H1 (cell line): ENCODE measurements around the gene CCDC102A. TPM values are rescaled to one million over a fixed set of nuclear protein-coding genes. Genes with fewer than 3 reads are reported as not detected.
A peak's percentile ranks its signal among the peaks of the same experiment; 100 is the strongest.

ENCODE experiments used
- CTCF ChIA-PET: fragments of 300-600 bp; sonication (Branson Sonifier 250); formaldehyde crosslinking; loops from one replicate; lab custom pipeline; 2021; ENCODE audit not compliant: partially characterized antibody; lab: Charles Lee
- POLR2A ChIA-PET: fragments of 300-600 bp; sonication (Branson Sonifier 250); formaldehyde crosslinking; loops from one replicate; lab custom pipeline; 2021; ENCODE audit warnings: inconsistent platforms; ENCODE audit not compliant: partially characterized antibody; lab: Charles Lee
- DNase-seq, 2 experiments: peaks; one replicate each; pipeline versions ENCODE4 v3.0.0 to v3.0.0-alpha.2; 2010 to 2022; ENCODE audit warnings: low spot score in 2 of 2, low read depth in 1 of 2, mixed read lengths in 1 of 2
- FAIRE-seq: peaks from 2 replicates; lab custom pipeline; 2011; peaks lifted over from hg19 to GRCh38; lab: Jason Lieb, UNC
- H2AFZ ChIP-seq: 2 replicates; pipeline ENCODE4 v1.8.1; 2012; ENCODE audit warnings: low read length, inconsistent platforms
- H2AK5ac ChIP-seq: 2 replicates; pipeline ENCODE4 v1.6.1; 2013; ENCODE audit warnings: low read depth, low read length
- H2BK120ac ChIP-seq: replicated peaks from 2 replicates; pipeline ENCODE3; 2013; ENCODE audit warnings: low read depth, low read length, inconsistent platforms
- H2BK12ac ChIP-seq: 2 replicates; pipeline ENCODE4 v1.6.1; 2013; ENCODE audit warnings: low read depth, low read length
- H2BK15ac ChIP-seq: 2 replicates; pipeline ENCODE4 v1.6.1; 2013; ENCODE audit warnings: low read length
- H2BK20ac ChIP-seq: 2 replicates; pipeline ENCODE4 v1.6.1; 2013; ENCODE audit warnings: low read length
- H2BK5ac ChIP-seq: 2 replicates; pipeline ENCODE4 v1.6.1; 2013; ENCODE audit warnings: low read depth, low read length
- H3K14ac ChIP-seq: 2 replicates; pipeline ENCODE4 v1.6.1; 2013; ENCODE audit warnings: inconsistent platforms; ENCODE audit not compliant: insufficient read length
- H3K18ac ChIP-seq: 2 replicates; pipeline ENCODE4 v1.6.1; 2013; ENCODE audit warnings: low read length; ENCODE audit errors: extremely low read depth
- H3K23ac ChIP-seq: 2 replicates; pipeline ENCODE4 v1.6.1; 2013; ENCODE audit warnings: inconsistent platforms; ENCODE audit not compliant: insufficient read length
- H3K23me2 ChIP-seq: 2 replicates; pipeline ENCODE4 v1.6.1; 2013; ENCODE audit warnings: low read depth, low read length
- H3K27ac ChIP-seq: 2 replicates; pipeline ENCODE4 v1.6.1; 2011; ENCODE audit warnings: low read depth, low read length, inconsistent platforms
- H3K27me3 ChIP-seq, 4 experiments: replicated peaks in 1 of 4; 1 replicate in 1 of 4; 2 replicates in 3 of 4; pipeline versions ENCODE4 v1.6.1 to v1.8.1; 2011 to 2013; ENCODE audit warnings: low read length in 3 of 4, mild to moderate bottlenecking in 3 of 4, inconsistent platforms in 2 of 4, mixed read lengths in 2 of 4, moderate library complexity in 1 of 4; ENCODE audit not compliant: control insufficient read depth in 3 of 4, insufficient read depth in 3 of 4; ENCODE audit errors: extremely low read depth in 1 of 4
- H3K36me3 ChIP-seq, 4 experiments: 2 replicates each; pipeline versions ENCODE4 v1.6.1 to v1.8.1; 2011 to 2013; ENCODE audit warnings: mild to moderate bottlenecking in 4 of 4, low read length in 3 of 4, moderate library complexity in 2 of 4, control low read depth in 1 of 4, inconsistent platforms in 1 of 4; ENCODE audit not compliant: insufficient read depth in 4 of 4, control insufficient read depth in 2 of 4
- H3K4ac ChIP-seq: replicated peaks from 2 replicates; pipeline ENCODE3; 2013; ENCODE audit warnings: low read length, low read depth, mixed read lengths, inconsistent platforms; ENCODE audit not compliant: insufficient read length
- H3K4me1 ChIP-seq, 4 experiments: replicated peaks in 1 of 4; 1 replicate in 1 of 4; 2 replicates in 3 of 4; pipeline versions ENCODE4 v1.6.1 to v1.8.1; 2011 to 2013; ENCODE audit warnings: low read length in 3 of 4, inconsistent platforms in 2 of 4, mixed read lengths in 1 of 4; ENCODE audit not compliant: insufficient read depth in 4 of 4, control insufficient read depth in 3 of 4
- H3K4me2 ChIP-seq, 2 experiments: 2 replicates each; pipeline versions ENCODE4 v1.6.1 to v1.8.1; 2011 to 2013; ENCODE audit warnings: low read depth in 2 of 2, low read length in 2 of 2, control low read depth in 1 of 2, inconsistent platforms in 1 of 2, mild to moderate bottlenecking in 1 of 2; ENCODE audit not compliant: insufficient read depth in 1 of 2
- H3K4me3 ChIP-seq, 4 experiments: fragments of 200-600, 300-600 bp in 1 of 4; sonication (generic), shearing (Covaris generic), sonication (Bioruptor Twin) in 1 of 4; 2 replicates each; pipeline versions ENCODE4 v1.5.1 to v1.8.1; 2011 to 2016; ENCODE audit warnings: low read length in 4 of 4, low read depth in 3 of 4, control low read depth in 2 of 4, inconsistent platforms in 2 of 4, mild to moderate bottlenecking in 2 of 4, mixed read lengths in 1 of 4, moderate library complexity in 1 of 4; ENCODE audit not compliant: insufficient read depth in 2 of 4; ENCODE audit errors: extremely low read depth in 1 of 4
- H3K56ac ChIP-seq: replicated peaks from 2 replicates; pipeline ENCODE3; 2013; ENCODE audit warnings: low read depth, mild to moderate bottlenecking, mixed read lengths, low read length, inconsistent platforms; ENCODE audit not compliant: insufficient read length
- H3K79me1 ChIP-seq: 2 replicates; pipeline ENCODE4 v1.6.1; 2013; ENCODE audit warnings: low read depth, low read length, control low read depth
- H3K79me2 ChIP-seq, 2 experiments: 2 replicates each; pipeline versions ENCODE4 v1.6.1 to v1.8.1; 2012 to 2013; ENCODE audit warnings: low read length in 2 of 2, mild to moderate bottlenecking in 2 of 2, inconsistent platforms in 1 of 2; ENCODE audit not compliant: insufficient read depth in 2 of 2, control insufficient read depth in 1 of 2
- H3K9ac ChIP-seq, 4 experiments: replicated peaks in 1 of 4; 1 replicate in 1 of 4; 2 replicates in 3 of 4; pipeline versions ENCODE4 v1.6.1 to v1.8.1; 2011 to 2013; ENCODE audit warnings: low read depth in 3 of 4, low read length in 3 of 4, control low read depth in 2 of 4, mild to moderate bottlenecking in 2 of 4, moderate library complexity in 2 of 4, inconsistent platforms in 1 of 4; ENCODE audit errors: extremely low read depth in 1 of 4
- H3K9me3 ChIP-seq, 2 experiments: 2 replicates each; pipeline versions ENCODE4 v1.6.1 to v1.8.1; 2012 to 2013; ENCODE audit warnings: mild to moderate bottlenecking in 2 of 2, moderate library complexity in 2 of 2, control low read depth in 1 of 2, inconsistent platforms in 1 of 2, low read depth in 1 of 2, low read length in 1 of 2, mixed read lengths in 1 of 2; ENCODE audit not compliant: insufficient read depth in 2 of 2
- H4K20me1 ChIP-seq, 2 experiments: replicated peaks in 1 of 2; 2 replicates each; pipeline versions ENCODE3 to v1.8.1; 2011 to 2013; ENCODE audit warnings: inconsistent platforms in 2 of 2, low read length in 2 of 2, mild to moderate bottlenecking in 1 of 2; ENCODE audit not compliant: insufficient read depth in 2 of 2, control insufficient read depth in 1 of 2
- H4K5ac ChIP-seq: 2 replicates; pipeline ENCODE4 v1.6.1; 2013; ENCODE audit warnings: low read length, low read depth, mixed read lengths, inconsistent platforms; ENCODE audit not compliant: insufficient read length
- H4K8ac ChIP-seq: 2 replicates; pipeline ENCODE4 v1.8.0; 2013; ENCODE audit warnings: mild to moderate bottlenecking, moderate library complexity, low read length, inconsistent platforms; ENCODE audit not compliant: insufficient read depth; ENCODE audit errors: extremely low read depth
- H4K91ac ChIP-seq: replicated peaks from 2 replicates; pipeline ENCODE3; 2013; ENCODE audit warnings: low read length, mixed read lengths, inconsistent platforms; ENCODE audit not compliant: insufficient read length
- CBX5 ChIP-seq: fragments of 300-800, 300-1000 bp; sonication (generic); IDR thresholded peaks from 2 replicates; pipeline ENCODE4 v1.7.1; 2016; ENCODE audit warnings: antibody characterized with exemption, low read length, low read depth
- CHD1 ChIP-seq: IDR thresholded peaks from 2 replicates; pipeline ENCODE4 v1.6.1; 2012; ENCODE audit warnings: low read depth, low read length, improper control_type of control experiment
- EGR1 ChIP-seq: IDR thresholded peaks from 2 replicates; pipeline ENCODE4 v1.6.1; 2011; ENCODE audit warnings: low read depth, low read length, borderline replicate concordance
- POLR2AphosphoS5 ChIP-seq: IDR thresholded peaks from 2 replicates; pipeline ENCODE4 v1.6.1; 2011; ENCODE audit warnings: low read depth, low read length
- POU5F1 ChIP-seq: IDR thresholded peaks from 2 replicates; pipeline ENCODE4 v1.6.1; 2011; ENCODE audit warnings: low read depth, mild to moderate bottlenecking, low read length, moderate library complexity
- SUZ12 ChIP-seq: fragments of 200-600 bp; sonication (generic); IDR thresholded peaks from 2 replicates; pipeline ENCODE4 v1.6.1; 2012; ENCODE audit warnings: mild to moderate bottlenecking, inconsistent platforms, low read length, moderate library complexity, mixed read lengths
- TAF1 ChIP-seq: IDR thresholded peaks from 2 replicates; pipeline ENCODE4 v1.6.1; 2011; ENCODE audit warnings: mild to moderate bottlenecking, low read depth, low read length
- YY1 ChIP-seq: IDR thresholded peaks from 2 replicates; pipeline ENCODE4 v1.6.1; 2011; ENCODE audit warnings: low read depth, mild to moderate bottlenecking, low read length
- WGBS, 2 experiments: shearing (Covaris generic) in 1 of 2; methylation state at CpG; one replicate each; pipeline versions ENCODE4 v1.1.6 to v1.1.7; 2013 to 2015; ENCODE audit warnings: low lambda C conversion rate in 2 of 2, mixed read lengths in 2 of 2, inconsistent platforms in 1 of 2, low coverage in 1 of 2, missing lambda C conversion rate in 1 of 2; ENCODE audit not compliant: insufficient replicate concordance in 2 of 2, insufficient coverage in 1 of 2, insufficient read length in 1 of 2; ENCODE audit errors: extremely low coverage in 1 of 2, missing lambda C conversion rate in 1 of 2; 5-methylcytosine and 5-hydroxymethylcytosine counted together
- long read RNA-seq, 2 experiments: library from RNA in 1 of 2; library from capped mRNA in 1 of 2; stranded (forward); transcript quantifications; one replicate each; pipeline ENCODE4 v2.0.0, GENCODE V29; 2021; ENCODE audit warnings: inconsistent platforms in 1 of 2
- polyA minus RNA-seq, 3 experiments: library from RNA; depleted of rRNA, polyadenylated mRNA; stranded (reverse); fragments of >200 nt; gene quantifications; 1 replicate in 2 of 3; 2 replicates in 1 of 3; pipeline ENCODE4 v1.2.3, GENCODE V29; 2011
- polyA plus RNA-seq, 7 experiments: library from polyadenylated mRNA; depleted of rRNA in 3 of 7; stranded (reverse) in 5 of 7; unstranded in 2 of 7; fragments of >200 nt in 5 of 7; fragments of 200-250 nt in 2 of 7; gene quantifications; 1 replicate in 5 of 7; 2 replicates in 1 of 7; 4 replicates in 1 of 7; pipeline versions ENCODE4 v1.2.1 to v1.2.3, GENCODE V29; 2011 to 2013; ENCODE audit warnings: missing spikeins in 2 of 7, mixed read lengths in 2 of 7
- total RNA-seq: library from RNA; stranded (reverse); fragmentation: NEBNext Ultra II Directional; extraction: Animal tissue kit (Norgen Biotek cat#: 25700); gene quantifications from 2 replicates; pipeline ENCODE4 v1.2.1, GENCODE V29; 2021

CCDC102A gene
- total RNA-seq: 3.5 and 4.0 TPM in 2 replicates
- polyA plus RNA-seq (2011; rRNA removed): 7.5 and 10.5 TPM in 2 replicates
- polyA plus RNA-seq (2011; cell fraction: cytosol; rRNA removed): 7.6 TPM
- 9.3 TPM for polyA plus RNA-seq (2011; cell fraction: nucleus; rRNA removed)
- 2.3 to 5.0 TPM (median 4.0 TPM) in 4 replicates for polyA plus RNA-seq (2012, experiment 1 of 2)
- polyA plus RNA-seq (2012, experiment 2 of 2): 4.5 TPM
- 1.3 TPM for polyA plus RNA-seq (2013, experiment 1 of 2)
- polyA plus RNA-seq (2013, experiment 2 of 2): 1.3 TPM
- polyA minus RNA-seq (2011; rRNA and poly(A)+ RNA removed): 1.7 and 1.9 TPM in 2 replicates
- 2.7 TPM for polyA minus RNA-seq (2011; cell fraction: cytosol; rRNA and poly(A)+ RNA removed)
- 2.6 TPM for polyA minus RNA-seq (2011; cell fraction: nucleus; rRNA and poly(A)+ RNA removed)
- long read RNA-seq, experiment 1, partial matches to known transcripts: 1 of 2 reads
- long read RNA-seq, experiment 1, other reads (novel, unspliced or antisense): 0 of 2 reads
- long read RNA-seq, experiment 2: 0 reads

DNA sequence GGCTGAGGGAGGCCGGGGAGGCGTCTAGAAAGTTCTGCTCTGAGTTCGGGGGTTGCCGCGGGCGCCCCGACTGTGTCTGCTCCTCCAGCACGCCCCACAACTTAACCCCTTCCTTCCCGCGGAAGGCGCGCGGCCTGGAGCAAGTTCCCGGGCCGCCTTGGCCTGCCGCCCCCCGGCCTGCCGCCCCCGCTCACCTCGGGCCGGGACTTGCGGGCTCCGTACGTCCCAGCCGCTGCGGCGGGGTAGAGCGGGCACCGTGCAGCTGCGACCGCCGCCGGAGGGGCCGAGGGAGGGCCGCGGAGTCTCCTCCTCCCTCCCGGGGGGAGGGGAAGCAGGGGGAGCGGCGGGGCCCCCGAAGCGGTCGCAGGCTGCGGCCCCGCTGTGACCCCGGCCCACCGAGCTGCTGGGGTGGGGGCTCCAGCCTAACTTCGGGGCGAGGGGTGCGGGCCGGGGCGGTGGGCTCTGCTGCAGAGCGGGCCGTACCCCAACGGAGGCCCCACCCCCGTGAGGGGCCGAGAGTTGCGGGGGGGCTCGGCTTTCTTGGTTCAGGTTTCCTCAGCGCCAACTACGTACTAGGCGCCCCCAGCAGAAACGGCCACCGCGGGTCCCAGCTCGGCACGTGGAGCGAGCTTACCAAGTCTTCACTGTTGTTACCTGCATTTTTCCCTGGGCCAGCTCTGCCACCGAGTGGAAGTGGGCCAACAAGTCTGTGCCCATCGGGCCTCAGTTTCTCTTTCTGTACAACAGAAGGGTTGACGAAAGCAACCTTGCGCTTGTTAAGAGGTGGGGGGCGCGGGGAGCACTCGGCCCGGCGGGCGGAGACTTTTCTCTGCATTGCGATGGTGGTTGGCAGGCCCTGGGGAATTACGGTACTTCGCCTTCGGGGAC is at the start of gene CCDC102A:
CCDC102A (minus strand) TSS at position 266 of the 888 bp plus-strand sequence. CDS start 7,394 bp downstream, outside the sequence.
- Histone ChIP-seq H3K79me2 (peaks cover 0 to 12% of the 10 kb centered on the region in 2 experiments; a peak in 1 of 4 replicates), H3K14ac (no peak within 1 kb of the TSS), H2BK12ac (peak within 1 kb of the TSS; percentile 84; the same call in 1 of the 2 replicates), H3K27me3 (peaks cover 0 to 5% (median 2%) of the 10 kb centered on the region in 4 experiments; a peak in 3 of 7 replicates), H3K4ac (peak within 1 kb of the TSS; percentile 94), H4K20me1 (peaks cover 0 to 23% of the 10 kb centered on the region in 2 experiments), H3K56ac (peak within 1 kb of the TSS; percentile 77), H4K8ac (peak within 1 kb of the TSS; percentile 93), H3K18ac (peak within 1 kb of the TSS; percentile 97), H3K9ac (peak within 1 kb of the TSS; percentile 50 to 77 (median 64)), H3K4me3 (peak within 1 kb of the TSS; percentile 47 to 78 (median 70)), H2AFZ (no peak within 1 kb of the TSS), H4K91ac (peak within 1 kb of the TSS; percentile 97), H3K23ac (no peak within 1 kb of the TSS), H3K27ac (peak within 1 kb of the TSS; percentile 76), H2BK5ac (peak within 1 kb of the TSS; percentile 77; the same call in 1 of the 2 replicates), H2AK5ac (peak within 1 kb of the TSS; percentile 90; the same call in 1 of the 2 replicates), H3K79me1 (peaks cover 9% of the 10 kb centered on the region), H3K4me1 (peaks cover 10 to 44% (median 24%) of the 10 kb centered on the region in 4 experiments), H4K5ac (peak within 1 kb of the TSS; percentile 96), H2BK15ac (0 out of 2 replicates have a peak within 1 kb of the TSS, but pooled peaks have one; percentile 65), H3K4me2 (peak within 1 kb of the TSS; percentile 86 to 96), H3K23me2 (peaks cover 8% of the 10 kb centered on the region; the same call in 1 of the 2 replicates), H3K9me3 (no peaks in the 10 kb centered on the region), H3K36me3 (no peaks in the 10 kb centered on the region; a peak in 1 of 8 replicates), H2BK20ac (peak within 1 kb of the TSS; percentile 21; the same call in 1 of the 2 replicates), H2BK120ac (peak within 1 kb of the TSS; percentile 86)
- ChIA-PET POLR2A (interaction anchor here (0.6 to 3.2 kb wide), 13 partner anchors 8 to 199 kb away, joined by 3 to 19 read pairs (median 4); partner anchors contain the start of gene KATNB1), CTCF (interaction anchor here (0.6 to 1.4 kb wide), 6 partner anchors 8 to 128 kb away, joined by 3 to 5 read pairs (median 4); no protein-coding TSS in a partner anchor)
- FAIRE-seq: no peak
- DNase-seq: peak in 1 of 2 experiments; percentile 77
- WGBS, 2 experiments: 3% methylated on average over 46 of the region's 81 CpGs; no CpG with 5 or more reads in 1 of the 2 experiments
- TF ChIP-seq POLR2AphosphoS5 (no peak; the same call in 1 of the 2 replicates), CHD1 (no peak), SUZ12 (no peak), CBX5 (no peak), YY1 (0 out of 2 replicates have a peak, but pooled peaks have one; percentile 22), POU5F1 (no peak), EGR1 (peak; percentile 72; the same call in 1 of the 2 replicates), TAF1 (no peak; the same call in 1 of the 2 replicates)
